ENCODE measurements around the gene PLEKHA6. TPM values are rescaled to one million over a fixed set of nuclear protein-coding genes. Genes with fewer than 3 reads are reported as not detected.

The PLEKHA6 gene
- total and polyA plus RNA-seq, 2 of the 4 experiments (the other 2 are of a cell fraction) = 8.2 to 19.9 TPM

DNA sequence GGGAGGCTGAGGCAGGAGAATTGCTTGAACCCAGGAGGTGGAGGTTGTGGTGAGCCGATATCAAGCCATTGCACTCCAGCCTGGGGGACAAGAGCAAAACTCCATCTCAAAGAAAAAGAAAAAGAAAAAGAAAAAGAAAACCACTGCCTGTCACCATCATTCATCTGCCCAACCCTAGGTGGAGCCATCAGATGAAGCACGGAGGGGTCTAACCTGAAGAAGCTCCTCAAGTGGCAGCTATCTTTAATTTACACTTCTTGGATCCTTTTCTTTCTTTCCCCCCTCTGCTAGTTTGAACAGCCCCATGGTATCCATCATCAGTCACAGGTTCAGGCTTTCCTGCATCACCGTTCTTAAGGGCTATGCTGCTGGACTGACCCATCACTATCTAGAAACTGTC is 57.0 kb downstream of the PLEKHA6 start:
- Histone ChIP-seq H4K5ac (ENCODE audit: low read depth, low read length) (no peak overlapping the region), H3K4me3 (ENCODE audit: insufficient read depth, low read depth, low read length) (no peak overlapping the region), H2BK20ac (ENCODE audit: low read depth, low read length) (peak overlapping the region; percentile 32; the same call in 1 of the 2 replicates), H3K9ac (ENCODE audit: low read depth, low read length) (no peak overlapping the region), H2AK5ac (ENCODE audit: low read depth, low read length) (peak overlapping the region; percentile 64; the same call in 1 of the 2 replicates), H3K4me1 (ENCODE audit: control insufficient read depth, insufficient read depth, low read length) (peaks cover 9% of the 10 kb centered on the region), H3K9me1 (ENCODE audit: insufficient read depth, low read length) (peaks cover 5% of the 10 kb centered on the region; the same call in 1 of the 2 replicates), H2BK5ac (ENCODE audit: low read depth, low read length, poor library complexity, severe bottlenecking) (no peak overlapping the region), H3K9me3 (ENCODE audit: control insufficient read depth, insufficient read depth, low read length) (no peaks in the 10 kb centered on the region), H4K20me1 (ENCODE audit: insufficient read depth, low read length) (no peaks in the 10 kb centered on the region), H4K91ac (ENCODE audit: insufficient read depth, low read depth, low read length) (peak overlapping the region; percentile 8; the same call in 1 of the 2 replicates), H3K79me1 (ENCODE audit: low read depth in 1 of 2, low read length in 2 of 2) (peaks cover 0 to 32% of the 10 kb centered on the region in 2 experiments; a peak in 2 of 4 replicates), H2BK15ac (ENCODE audit: low read depth, low read length) (peak overlapping the region; percentile 61; the same call in 2 of the 3 replicates), H3K27ac (ENCODE audit: insufficient read depth, low read length) (no peak overlapping the region), H3K27me3 (ENCODE audit: control insufficient read depth, insufficient read depth, low read length) (no peaks in the 10 kb centered on the region), H2BK120ac (ENCODE audit: low read depth, low read length) (peak overlapping the region; percentile 5; the same call in 1 of the 2 replicates), H3K36me3 (ENCODE audit: control insufficient read depth, insufficient read depth, low read length) (no peaks in the 10 kb centered on the region), H3K14ac (replicated peaks; ENCODE audit: low read depth, low read length) (peak overlapping the region; percentile 10; the same call in 1 of the 2 replicates), H4K8ac (ENCODE audit: low read depth in 2 of 2, low read length in 2 of 2) (0 out of 4 replicates have a peak overlapping the region, but pooled peaks of 1 of the 2 experiments have one; percentile 2), H3K23ac (ENCODE audit: low read depth, low read length) (0 out of 2 replicates have a peak overlapping the region, but pooled peaks have one; percentile 23), H2AFZ (replicated peaks; ENCODE audit: low read length, poor library complexity) (no peak overlapping the region), H2AK9ac (replicated peaks; ENCODE audit: low read depth, low read length, poor library complexity) (no peak overlapping the region), H3K18ac (ENCODE audit: low read depth, low read length) (no peak overlapping the region), H3K4me2 (ENCODE audit: low read depth, low read length) (no peak overlapping the region), H3K4ac (ENCODE audit: low read depth, low read length) (peak overlapping the region; percentile 7), H3K56ac (ENCODE audit: extremely low read depth, insufficient read depth, low read length) (no peak overlapping the region)
- CTCF ChIA-PET = no interaction called here
- BruUV-seq (replicated peaks) = no TSS peak
- 83% methylated on average over 1 of the region's 3 CpGs; no CpG with 5 or more reads in 1 of the 2 experiments for WGBS, 2 experiments (ENCODE audit: extremely low coverage in 2 of 2, insufficient read length in 1 of 2)
- intact Hi-C loops (cut with micrococcal nuclease) = no loop called here
- TF ChIP-seq, protein P1, sequence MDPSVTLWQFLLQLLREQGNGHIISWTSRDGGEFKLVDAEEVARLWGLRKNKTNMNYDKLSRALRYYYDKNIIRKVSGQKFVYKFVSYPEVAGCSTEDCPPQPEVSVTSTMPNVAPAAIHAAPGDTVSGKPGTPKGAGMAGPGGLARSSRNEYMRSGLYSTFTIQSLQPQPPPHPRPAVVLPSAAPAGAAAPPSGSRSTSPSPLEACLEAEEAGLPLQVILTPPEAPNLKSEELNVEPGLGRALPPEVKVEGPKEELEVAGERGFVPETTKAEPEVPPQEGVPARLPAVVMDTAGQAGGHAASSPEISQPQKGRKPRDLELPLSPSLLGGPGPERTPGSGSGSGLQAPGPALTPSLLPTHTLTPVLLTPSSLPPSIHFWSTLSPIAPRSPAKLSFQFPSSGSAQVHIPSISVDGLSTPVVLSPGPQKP (IDR thresholded peaks at IDR 0.05; ENCODE audit: borderline replicate concordance, low read depth, low read length) = no peak
- TF ChIP-seq MAZ (IDR thresholded peaks at IDR 0.05; ENCODE audit: borderline replicate concordance, low read depth, low read length) (no peak), MXI1 (IDR thresholded peaks at IDR 0.05; ENCODE audit: borderline replicate concordance, low read depth, low read length) (no peak), POLR2A (IDR thresholded peaks at IDR 0.05; ENCODE audit: low read depth, low read length) (no peak), RCOR1 (IDR thresholded peaks at IDR 0.05; ENCODE audit: insufficient replicate concordance, low read length) (no peak), MAFK (IDR thresholded peaks at IDR 0.05; ENCODE audit: low read depth, low read length) (no peak), RFX5 (IDR thresholded peaks at IDR 0.05; ENCODE audit: low read depth, low read length) (no peak), BHLHE40 (IDR thresholded peaks at IDR 0.05; ENCODE audit: low read depth, low read length) (no peak), RAD21 (IDR thresholded peaks at IDR 0.05; ENCODE audit: low read length) (no peak), SMC3 (IDR thresholded peaks at IDR 0.05; ENCODE audit: low read depth, low read length) (no peak)
- TF ChIP-seq, protein P2, sequence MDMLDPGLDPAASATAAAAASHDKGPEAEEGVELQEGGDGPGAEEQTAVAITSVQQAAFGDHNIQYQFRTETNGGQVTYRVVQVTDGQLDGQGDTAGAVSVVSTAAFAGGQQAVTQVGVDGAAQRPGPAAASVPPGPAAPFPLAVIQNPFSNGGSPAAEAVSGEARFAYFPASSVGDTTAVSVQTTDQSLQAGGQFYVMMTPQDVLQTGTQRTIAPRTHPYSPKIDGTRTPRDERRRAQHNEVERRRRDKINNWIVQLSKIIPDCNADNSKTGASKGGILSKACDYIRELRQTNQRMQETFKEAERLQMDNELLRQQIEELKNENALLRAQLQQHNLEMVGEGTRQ (IDR thresholded peaks at IDR 0.05; ENCODE audit: low read depth, low read length) = no peak
- TF ChIP-seq, protein P3, sequence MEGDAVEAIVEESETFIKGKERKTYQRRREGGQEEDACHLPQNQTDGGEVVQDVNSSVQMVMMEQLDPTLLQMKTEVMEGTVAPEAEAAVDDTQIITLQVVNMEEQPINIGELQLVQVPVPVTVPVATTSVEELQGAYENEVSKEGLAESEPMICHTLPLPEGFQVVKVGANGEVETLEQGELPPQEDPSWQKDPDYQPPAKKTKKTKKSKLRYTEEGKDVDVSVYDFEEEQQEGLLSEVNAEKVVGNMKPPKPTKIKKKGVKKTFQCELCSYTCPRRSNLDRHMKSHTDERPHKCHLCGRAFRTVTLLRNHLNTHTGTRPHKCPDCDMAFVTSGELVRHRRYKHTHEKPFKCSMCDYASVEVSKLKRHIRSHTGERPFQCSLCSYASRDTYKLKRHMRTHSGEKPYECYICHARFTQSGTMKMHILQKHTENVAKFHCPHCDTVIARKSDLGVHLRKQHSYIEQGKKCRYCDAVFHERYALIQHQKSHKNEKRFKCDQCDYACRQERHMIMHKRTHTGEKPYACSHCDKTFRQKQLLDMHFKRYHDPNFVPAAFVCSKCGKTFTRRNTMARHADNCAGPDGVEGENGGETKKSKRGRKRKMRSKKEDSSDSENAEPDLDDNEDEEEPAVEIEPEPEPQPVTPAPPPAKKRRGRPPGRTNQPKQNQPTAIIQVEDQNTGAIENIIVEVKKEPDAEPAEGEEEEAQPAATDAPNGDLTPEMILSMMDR (conservative IDR thresholded peaks at IDR 0.05; ENCODE audit: low read depth, low read length) = no peak
- dilution Hi-C loops (cut with HindIII; ENCODE audit: low sequenced_read_pairs, unreplicated experiment) = no loop called here
- in situ Hi-C loops (cut with MboI; ENCODE audit: low sequenced_read_pairs) = no loop called here
- no peak for ATAC-seq (ENCODE audit: low read depth)
- DNase-seq = no peak
- POLR2A ChIA-PET (ENCODE audit: unreplicated experiment) = no interaction called here

All from IMR-90 (cell line).